Brain microvascular endothelial cell (primary cell): ENCODE data around the gene TNFSF9.

Experiments
- DNase-seq: peaks from one replicate; pipeline ENCODE4 v3.0.0-alpha.2; 2020
- H3K27ac ChIP-seq: fragments of 250-450 bp; sonication (Bioruptor Pico); 2 replicates; pipeline ENCODE4 v1.5.1; 2020; ENCODE audit warnings: mild to moderate bottlenecking, moderate library complexity
- H3K27me3 ChIP-seq: fragments of 250-450 bp; sonication (Bioruptor Pico); replicated peaks from 2 replicates; pipeline ENCODE4 v1.5.1; 2020; ENCODE audit warnings: mild to moderate bottlenecking
- H3K36me3 ChIP-seq: fragments of 250-450 bp; sonication (Bioruptor Pico); replicated peaks from 2 replicates; pipeline ENCODE4 v1.5.1; 2020; ENCODE audit warnings: mild to moderate bottlenecking
- H3K4me3 ChIP-seq: 2 replicates; pipeline ENCODE4 v1.5.1; 2011; ENCODE audit warnings: low read depth, mild to moderate bottlenecking, control low read depth, low read length, moderate library complexity
- CTCF ChIP-seq: IDR thresholded peaks from 2 replicates; pipeline ENCODE4 v1.5.1; 2011; ENCODE audit warnings: low read depth, mild to moderate bottlenecking, moderate library complexity, low read length, control low read depth, inconsistent platforms; ENCODE audit errors: missing control alignments
- in situ Hi-C: cut with HindIII; loops from 2 replicates; pipeline ENCODE4 v1.10.0; 2017; ENCODE audit warnings: low sequenced_read_pairs, low pct_ligation_motif_present

TNFSF9 gene

GRCh38 chr19:6529351-6529750 lies 1.5 kb upstream of the TNFSF9 start:
- TF ChIP-seq CTCF: no peak
- no peak for DNase-seq
- peaks cover 17% of the 10 kb centered on the region for H3K27me3 ChIP-seq
- in situ Hi-C loops: no loop called here
- H3K27ac ChIP-seq: no peak overlapping the region
- no peaks in the 10 kb centered on the region for H3K36me3 ChIP-seq
- H3K4me3 ChIP-seq: no peak overlapping the region

- TF ChIP-seq CTCF: no peak
- H3K27me3 ChIP-seq: peaks cover 17% of the 10 kb centered on the region
- no peaks in the 10 kb centered on the region for H3K36me3 ChIP-seq
- DNase-seq: no peak
- peak overlapping the region; percentile 61 for H3K4me3 ChIP-seq
- in situ Hi-C loops: no loop called here
- no peak overlapping the region for H3K27ac ChIP-seq
These were observed 865 bp upstream of the TNFSF9 start for GRCh38 chr19:6529937-6530385.

GRCh38 chr19:6531163-6531955 lies 533 bp downstream of the TNFSF9 start:
- in situ Hi-C loops: no loop called here
- Histone ChIP-seq H3K4me3 (peak overlapping the region; percentile 61), H3K27me3 (peaks cover 17% of the 10 kb centered on the region), H3K36me3 (no peaks in the 10 kb centered on the region), H3K27ac (no peak overlapping the region)
- DNase-seq: no peak
- TF ChIP-seq CTCF: no peak

- in situ Hi-C loops: no loop called here
- H3K36me3 ChIP-seq: no peaks in the 10 kb centered on the region
- TF ChIP-seq CTCF: no peak
- H3K27ac ChIP-seq: no peak overlapping the region
- peaks cover 17% of the 10 kb centered on the region for H3K27me3 ChIP-seq
- no peak overlapping the region for H3K4me3 ChIP-seq
- no peak for DNase-seq
These were observed 1.1 kb downstream of the TNFSF9 start for GRCh38 chr19:6531956-6532243.

GRCh38 chr19:6532244-6532999 lies 1.6 kb downstream of the TNFSF9 start:
- no peak overlapping the region for H3K27ac ChIP-seq
- TF ChIP-seq CTCF: no peak

GRCh38 chr19:6533000-6533328 lies 2.1 kb downstream of the TNFSF9 start:
- no peak for DNase-seq
- Histone ChIP-seq H3K4me3 (no peak overlapping the region), H3K27ac (no peak overlapping the region), H3K36me3 (no peaks in the 10 kb centered on the region), H3K27me3 (peaks cover 17% of the 10 kb centered on the region)
- in situ Hi-C loops: no loop called here
- no peak for TF ChIP-seq CTCF

More at GRCh38 chr19:6532244-6532999, 1.6 kb downstream of the TNFSF9 start:
- no peak overlapping the region for H3K4me3 ChIP-seq
- peaks cover 17% of the 10 kb centered on the region for H3K27me3 ChIP-seq
- H3K36me3 ChIP-seq: no peaks in the 10 kb centered on the region
- no peak for DNase-seq
- in situ Hi-C loops: no loop called here
